GM12892 (cell line): ENCODE data around the gene HACD1.

ENCODE experiments used
- POLR2A ChIP-seq: IDR thresholded peaks from 2 replicates; pipeline ENCODE4 v1.6.1; 2011; ENCODE audit warnings: low read depth, low read length, control low read depth
- POLR2AphosphoS5 ChIP-seq: IDR thresholded peaks from 2 replicates; pipeline ENCODE4 v1.6.1; 2011; ENCODE audit warnings: low read depth, low read length, control low read depth

DNA sequence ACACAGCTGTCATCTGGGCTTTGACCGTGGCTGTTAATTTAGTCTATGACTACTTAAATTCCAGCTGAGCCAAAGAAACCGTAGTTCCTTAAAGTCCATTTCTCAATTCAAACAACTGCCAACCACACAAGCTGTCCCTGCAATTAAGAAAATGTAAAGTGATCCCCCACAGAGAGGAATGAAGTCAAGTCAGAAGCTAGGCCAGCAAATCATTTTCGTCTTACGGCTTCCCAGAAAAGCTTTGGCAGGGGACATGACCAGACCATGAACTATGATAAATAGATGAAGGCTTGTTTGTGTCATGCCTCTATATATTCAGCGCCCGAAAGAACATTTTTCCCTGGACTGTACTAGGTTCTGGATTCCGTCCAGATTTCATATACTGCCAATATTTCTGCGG is 54.6 kb downstream of the HACD1 start:
- TF ChIP-seq POLR2AphosphoS5 = no peak
- TF ChIP-seq POLR2A = no peak
